Renal pelvis (tissue), 4 donors: ENCODE data around the gene TBC1D14. TPM values are rescaled to one million over a fixed set of nuclear protein-coding genes. Genes with fewer than 3 reads are reported as not detected.
"Not testable (repeated sequence)": the region's sequence is repeated elsewhere in the genome, so short reads cannot be mapped to it uniquely, and the experiment has no call there.

Experiments used
- DNase-seq: peaks from one replicate; pipeline ENCODE4 v3.0.0-alpha.2; 2013
- polyA plus RNA-seq, 3 donors: library from polyadenylated mRNA; unstranded; fragments of 120-200 nt; gene quantifications; one replicate each; pipeline ENCODE4 v1.2.1, GENCODE V29; 2013; ENCODE audit not compliant: insufficient read length in 3 of 3

Gene TBC1D14
- polyA plus RNA-seq, 3 donors = 61.3 to 68.0 (median 67.4) TPM

GRCh38 chr4:6964858-6965257, 55.2 kb downstream of the TBC1D14 start:
- no peak for DNase-seq

- no peak for DNase-seq
Observed at GRCh38 chr4:6965329-6965728, 55.7 kb downstream of the TBC1D14 start.

GRCh38 chr4:6967846-6968340, 58.3 kb downstream of the TBC1D14 start:
- DNase-seq = no peak

GRCh38 chr4:6968496-6968895, 58.9 kb downstream of the TBC1D14 start:
- no peak for DNase-seq

- DNase-seq = no peak
Observed at GRCh38 chr4:6969826-6970800, 60.5 kb downstream of the TBC1D14 start.

GRCh38 chr4:6971536-6972374, 62.1 kb downstream of the TBC1D14 start:
- DNase-seq = no peak

GRCh38 chr4:6972375-6972650, 62.7 kb downstream of the TBC1D14 start:
- DNase-seq = no peak

- DNase-seq = no peak
Observed at GRCh38 chr4:6972911-6973310, 63.3 kb downstream of the TBC1D14 start.

- DNase-seq = peak; percentile 91
Observed at GRCh38 chr4:6974138-6974848, 64.7 kb downstream of the TBC1D14 start.

GRCh38 chr4:6977846-6978245, 68.2 kb downstream of the TBC1D14 start:
- DNase-seq = not testable (repeated sequence)

- DNase-seq = no peak
Observed at GRCh38 chr4:6983544-6984142, 74.0 kb downstream of the TBC1D14 start.

GRCh38 chr4:6984612-6985425, 75.2 kb downstream of the TBC1D14 start:
- no peak for DNase-seq

GRCh38 chr4:6986072-6986780, 76.6 kb downstream of the TBC1D14 start:
- DNase-seq = peak; percentile 27

GRCh38 chr4:6986781-6987587, 77.4 kb downstream of the TBC1D14 start:
- DNase-seq = peak; percentile 94

GRCh38 chr4:6987588-6987961, 77.9 kb downstream of the TBC1D14 start:
- no peak for DNase-seq

GRCh38 chr4:6988016-6988715, 78.5 kb downstream of the TBC1D14 start:
- no peak for DNase-seq

- no peak for DNase-seq
Observed at GRCh38 chr4:6989331-6989923, 79.8 kb downstream of the TBC1D14 start.

- no peak for DNase-seq
Observed at GRCh38 chr4:6990661-6991060, 81.0 kb downstream of the TBC1D14 start.
